Kidney (tissue), 14 donors: ENCODE data around the gene CXCR6. TPM values are rescaled to one million over a fixed set of nuclear protein-coding genes. Genes with fewer than 3 reads are reported as not detected.
A peak's percentile ranks its signal among the peaks of the same experiment; 100 is the strongest.

Experiments used
- DNase-seq, 5 donors: peaks; one replicate each; pipeline ENCODE4 v3.0.0-alpha.2; 2013 to 2020
- FAIRE-seq: peaks from 2 replicates; lab custom pipeline; 2012; peaks lifted over from hg19 to GRCh38; lab: Jason Lieb, UNC
- H3K27ac ChIP-seq, 2 donors: one replicate each; pipeline ENCODE4 v1.7.0; 2013; ENCODE audit warnings: low read depth in 2 of 2, low read length in 2 of 2, inconsistent platforms in 1 of 2
- H3K27me3 ChIP-seq: one replicate; pipeline ENCODE4 v1.7.1; 2013; ENCODE audit warnings: low read length, inconsistent platforms; ENCODE audit not compliant: control insufficient read depth, insufficient read depth
- H3K36me3 ChIP-seq, 3 donors: one replicate each; pipeline versions ENCODE4 v1.7.0 to v1.7.1; 2013; ENCODE audit warnings: low read length in 3 of 3, control low read depth in 1 of 3, inconsistent platforms in 1 of 3; ENCODE audit not compliant: insufficient read depth in 3 of 3, control insufficient read depth in 2 of 3
- H3K4me1 ChIP-seq, 3 donors: one replicate each; pipeline versions ENCODE4 v1.7.0 to v1.7.1; 2013; ENCODE audit warnings: low read length in 3 of 3, inconsistent platforms in 1 of 3, low read depth in 1 of 3; ENCODE audit not compliant: control insufficient read depth in 2 of 3, insufficient read depth in 2 of 3
- H3K4me3 ChIP-seq, 3 donors: one replicate each; pipeline versions ENCODE4 v1.7.0 to v1.8.1; 2013; ENCODE audit warnings: low read length in 3 of 3, control low read depth in 1 of 3, inconsistent platforms in 1 of 3
- H3K9ac ChIP-seq, 3 donors: one replicate each; pipeline versions ENCODE4 v1.7.0 to v1.7.1; 2013; ENCODE audit warnings: low read length in 3 of 3, control low read depth in 1 of 3, inconsistent platforms in 1 of 3
- H3K9me3 ChIP-seq, 3 donors: one replicate each; pipeline versions ENCODE4 v1.7.0 to v1.7.1; 2013; ENCODE audit warnings: low read length in 3 of 3, control low read depth in 1 of 3, inconsistent platforms in 1 of 3; ENCODE audit not compliant: control insufficient read depth in 2 of 3, insufficient read depth in 1 of 3
- CTCF ChIP-seq: IDR thresholded peaks from 3 replicates; pipeline ENCODE4 v1.5.1; 2012; ENCODE audit warnings: mild to moderate bottlenecking, moderate library complexity, borderline replicate concordance; ENCODE audit not compliant: insufficient read depth; ENCODE audit errors: extremely low read depth
- intact Hi-C: fragments of 100-400 bp; cut with DNase I; formaldehyde crosslinking; loops from one replicate; pipeline ENCODE4 v1.11.1; 2022
- polyA plus RNA-seq: library from polyadenylated mRNA; stranded (reverse); fragments of 350-450 nt; fragmentation: Illumina TruSeq; extraction: RNeasy Lipid Tissue Mini Kit (QIAGEN cat#74804); gene quantifications from one replicate; pipeline ENCODE4 v1.2.3, GENCODE V29; 2014; ENCODE audit warnings: low read depth, low replicate concordance; ENCODE audit not compliant: insufficient read depth
- total RNA-seq: library from RNA; stranded (reverse); fragmentation: NEBNext Ultra II Directional; extraction: Animal tissue kit (Norgen Biotek cat#: 25700); gene quantifications from one replicate; pipeline ENCODE4 v1.2.1, GENCODE V29; 2021
- donor health status: control.
- donor health status: control.
- donor health status: control.
- donor health status: control.
- donor health status: control.
- donor health status: DM: yes; HTN: yes; CAD: no.
- donor health status: Normal renal cell carcinoma (clear cell type).

Gene CXCR6
- total and polyA plus RNA-seq, 2 donors from 2014 or later: 0.39 to 2.7 TPM

- no peaks in the 10 kb centered on the region for H3K4me1 ChIP-seq
- no peaks in the 10 kb centered on the region for H3K27me3 ChIP-seq
- H3K27ac ChIP-seq: no peak overlapping the region
- no peak overlapping the region for H3K4me3 ChIP-seq
- no peak overlapping the region for H3K9ac ChIP-seq
- TF ChIP-seq CTCF: no peak
- peaks cover 0 to 44% (median 40%) of the 10 kb centered on the region in 3 donors for H3K36me3 ChIP-seq
- FAIRE-seq (no peak), DNase-seq (peak in 1 of 5 donors; percentile 47)
- H3K9me3 ChIP-seq: no peaks in the 10 kb centered on the region
- intact Hi-C loops: no loop called here
These were observed 9.7 kb upstream of the CXCR6 start for GRCh38 chr3:45933591-45933990.

- intact Hi-C loops: no loop called here
- no peak overlapping the region for H3K9ac ChIP-seq
- FAIRE-seq (no peak), DNase-seq (no peak)
- H3K27ac ChIP-seq: no peak overlapping the region
- H3K4me3 ChIP-seq: no peak overlapping the region
- no peaks in the 10 kb centered on the region for H3K27me3 ChIP-seq
- H3K4me1 ChIP-seq: peaks cover 0 to 6% (median 5%) of the 10 kb centered on the region in 3 donors
- no peaks in the 10 kb centered on the region for H3K9me3 ChIP-seq
- H3K36me3 ChIP-seq: peaks cover 0 to 29% (median 27%) of the 10 kb centered on the region in 3 donors
- TF ChIP-seq CTCF: no peak
These were observed 7.0 kb upstream of the CXCR6 start for GRCh38 chr3:45936261-45936660.

- H3K27ac ChIP-seq: no peak overlapping the region
- no peak for TF ChIP-seq CTCF
- no peak for DNase-seq
- H3K4me3 ChIP-seq: no peak overlapping the region
- FAIRE-seq: no peak
- H3K27me3 ChIP-seq: no peaks in the 10 kb centered on the region
- no peak overlapping the region for H3K9ac ChIP-seq
- peaks cover 0 to 8% (median 6%) of the 10 kb centered on the region in 3 donors for H3K4me1 ChIP-seq
- peaks cover 0 to 22% (median 19%) of the 10 kb centered on the region in 3 donors for H3K36me3 ChIP-seq
- intact Hi-C loops: no loop called here
- no peaks in the 10 kb centered on the region for H3K9me3 ChIP-seq
These were observed 5.8 kb upstream of the CXCR6 start for GRCh38 chr3:45937206-45938042.
